ENCODE measurements around the gene CLEC12A.
"Not testable (repeated sequence)": the region's sequence is repeated elsewhere in the genome, so short reads cannot be mapped to it uniquely, and the experiment has no call there.

Gene CLEC12A

GRCh38 chr12:9973949-9974348 is 2.7 kb downstream of the CLEC12A start:
- no peak for DNase-seq

GRCh38 chr12:9974731-9975130 is 3.5 kb downstream of the CLEC12A start:
- DNase-seq = not testable (repeated sequence)

- no peak for DNase-seq
Observed at GRCh38 chr12:9975614-9976013, 4.4 kb downstream of the CLEC12A start.

GRCh38 chr12:9976626-9977025 is 5.4 kb downstream of the CLEC12A start:
- not testable (repeated sequence) for DNase-seq

- DNase-seq = no peak
Observed at GRCh38 chr12:9977916-9978315, 6.7 kb downstream of the CLEC12A start.

- no peak for DNase-seq
Observed at GRCh38 chr12:9980126-9980525, 8.9 kb downstream of the CLEC12A start.

- no peak for DNase-seq
Observed at GRCh38 chr12:9991876-9992275, 20.7 kb downstream of the CLEC12A start.

GRCh38 chr12:9992296-9992695 is 21.1 kb downstream of the CLEC12A start:
- no peak for DNase-seq

GRCh38 chr12:9999016-9999415 is 27.8 kb downstream of the CLEC12A start, which contains the start of gene CLEC1B:
TSS of gene CLEC1B (minus strand) at chr12:9999121. CDS start at chr12:9999100, 21 bp downstream.
- DNase-seq = no peak

GRCh38 chr12:10001171-10001776 is 30.1 kb downstream of the CLEC12A start:
- DNase-seq = no peak

- no peak for DNase-seq
Observed at GRCh38 chr12:10012630-10013330, 41.6 kb downstream of the CLEC12A start.

GRCh38 chr12:10015450-10015849 is 44.2 kb downstream of the CLEC12A start:
- DNase-seq = no peak

- no peak for DNase-seq
Observed at GRCh38 chr12:10016881-10017280, 45.7 kb downstream of the CLEC12A start.

- no peak for DNase-seq
Observed at GRCh38 chr12:10018386-10018785, 47.2 kb downstream of the CLEC12A start.

GRCh38 chr12:10021342-10021741 is 50.1 kb downstream of the CLEC12A start:
- no peak for DNase-seq

GRCh38 chr12:10025236-10025635 is 54.0 kb downstream of the CLEC12A start:
- no peak for DNase-seq

- DNase-seq = not testable (repeated sequence)
Observed at GRCh38 chr12:10026666-10027065, 55.5 kb downstream of the CLEC12A start.

- DNase-seq = no peak
Observed at GRCh38 chr12:10027311-10027710, 56.1 kb downstream of the CLEC12A start.

- no peak for DNase-seq
Observed at GRCh38 chr12:10027721-10028120, 56.5 kb downstream of the CLEC12A start.

GRCh38 chr12:10030446-10030845 is 59.2 kb downstream of the CLEC12A start, which contains the start of gene CLEC9A:
TSS of gene CLEC9A (plus strand) at chr12:10030682. CDS start at chr12:10052688, 22,006 bp downstream.
- DNase-seq = no peak

- no peak for DNase-seq
Observed at GRCh38 chr12:10031321-10031720, 60.1 kb downstream of the CLEC12A start.

GRCh38 chr12:10031771-10032175 is 60.6 kb downstream of the CLEC12A start:
- DNase-seq = no peak

GRCh38 chr12:10033783-10034545 is 62.8 kb downstream of the CLEC12A start:
- DNase-seq = no peak

All from NCI-H146 (cell line).